MM.1S (cell line): ENCODE measurements around the gene IFT74.

ENCODE experiments used
- DNase-seq: peaks from one replicate; pipeline ENCODE4 v3.0.0-alpha.2; 2015
- H2AFZ ChIP-seq: fragments of 300-600 bp; sonication (generic); 2 replicates; pipeline ENCODE4 v1.6.0; 2016; ENCODE audit warnings: antibody characterized with exemption, low read length
- H3F3A ChIP-seq: fragments of 300-600 bp; sonication (generic); 2 replicates; pipeline ENCODE4 v1.6.1; 2016; ENCODE audit warnings: mild to moderate bottlenecking, antibody characterized with exemption, low read length, moderate library complexity, mixed read lengths; ENCODE audit not compliant: insufficient read depth
- H3K27ac ChIP-seq: fragments of 300-600 bp; sonication (generic); 2 replicates; pipeline ENCODE4 v1.5.1; 2016; ENCODE audit warnings: mild to moderate bottlenecking, low read length
- H3K27me3 ChIP-seq: fragments of 300-600 bp; sonication (generic); replicated peaks from 2 replicates; pipeline ENCODE4 v1.6.0; 2016; ENCODE audit warnings: low read length; ENCODE audit not compliant: insufficient read depth
- H3K36me3 ChIP-seq: fragments of 300-600 bp; sonication (generic); replicated peaks from 2 replicates; pipeline ENCODE4 v1.6.1; 2016; ENCODE audit warnings: mild to moderate bottlenecking, low read length, mixed read lengths; ENCODE audit not compliant: insufficient read depth
- H3K4me1 ChIP-seq: fragments of 300-600 bp; sonication (generic); 2 replicates; pipeline ENCODE4 v1.6.1; 2016; ENCODE audit warnings: low read length, mixed read lengths
- H3K4me2 ChIP-seq: fragments of 300-600 bp; sonication (generic); 2 replicates; pipeline ENCODE4 v1.6.0; 2016; ENCODE audit warnings: low read depth, low read length
- H3K4me3 ChIP-seq: fragments of 300-600 bp; sonication (generic); 2 replicates; pipeline ENCODE4 v1.5.1; 2016; ENCODE audit warnings: low read length, mixed read lengths
- H3K79me2 ChIP-seq: fragments of 300-600 bp; sonication (generic); 2 replicates; pipeline ENCODE4 v1.6.1; 2016; ENCODE audit warnings: mixed run types, low read length, mixed read lengths
- H3K9ac ChIP-seq: fragments of 300-600 bp; sonication (generic); 2 replicates; pipeline ENCODE4 v1.6.1; 2016; ENCODE audit warnings: low read length, mixed read lengths
- H3K9me2 ChIP-seq: fragments of 300-600 bp; sonication (generic); replicated peaks from 2 replicates; pipeline ENCODE4 v1.6.1; 2016; ENCODE audit warnings: mild to moderate bottlenecking, low read length, mixed read lengths; ENCODE audit not compliant: insufficient read depth
- H3K9me3 ChIP-seq: fragments of 300-600 bp; sonication (generic); replicated peaks from 2 replicates; pipeline ENCODE4 v1.6.1; 2016; ENCODE audit warnings: mild to moderate bottlenecking, low read length, mixed read lengths; ENCODE audit not compliant: insufficient read depth
- H4K20me1 ChIP-seq: fragments of 300-600 bp; sonication (generic); 2 replicates; pipeline ENCODE4 v1.6.1; 2016; ENCODE audit warnings: mild to moderate bottlenecking, low read length, moderate library complexity, mixed read lengths; ENCODE audit not compliant: insufficient read depth
- CTCF ChIP-seq: fragments of 300-600 bp; sonication (generic); IDR thresholded peaks from 2 replicates; pipeline ENCODE4 v1.5.1; 2016; ENCODE audit warnings: antibody characterized with exemption, low read length, mixed read lengths
- EZH2 ChIP-seq: fragments of 300-600 bp; sonication (generic); optimal IDR thresholded peaks from 2 replicates; pipeline ENCODE3; 2017; ENCODE audit warnings: low read depth, mild to moderate bottlenecking, antibody characterized with exemption, low read length, mixed read lengths
- EZH2phosphoT487 ChIP-seq: fragments of 300-600 bp; sonication (generic); IDR thresholded peaks from 2 replicates; pipeline ENCODE4 v1.6.1; 2018; ENCODE audit warnings: antibody characterized with exemption, low read length

The IFT74 gene

DNA sequence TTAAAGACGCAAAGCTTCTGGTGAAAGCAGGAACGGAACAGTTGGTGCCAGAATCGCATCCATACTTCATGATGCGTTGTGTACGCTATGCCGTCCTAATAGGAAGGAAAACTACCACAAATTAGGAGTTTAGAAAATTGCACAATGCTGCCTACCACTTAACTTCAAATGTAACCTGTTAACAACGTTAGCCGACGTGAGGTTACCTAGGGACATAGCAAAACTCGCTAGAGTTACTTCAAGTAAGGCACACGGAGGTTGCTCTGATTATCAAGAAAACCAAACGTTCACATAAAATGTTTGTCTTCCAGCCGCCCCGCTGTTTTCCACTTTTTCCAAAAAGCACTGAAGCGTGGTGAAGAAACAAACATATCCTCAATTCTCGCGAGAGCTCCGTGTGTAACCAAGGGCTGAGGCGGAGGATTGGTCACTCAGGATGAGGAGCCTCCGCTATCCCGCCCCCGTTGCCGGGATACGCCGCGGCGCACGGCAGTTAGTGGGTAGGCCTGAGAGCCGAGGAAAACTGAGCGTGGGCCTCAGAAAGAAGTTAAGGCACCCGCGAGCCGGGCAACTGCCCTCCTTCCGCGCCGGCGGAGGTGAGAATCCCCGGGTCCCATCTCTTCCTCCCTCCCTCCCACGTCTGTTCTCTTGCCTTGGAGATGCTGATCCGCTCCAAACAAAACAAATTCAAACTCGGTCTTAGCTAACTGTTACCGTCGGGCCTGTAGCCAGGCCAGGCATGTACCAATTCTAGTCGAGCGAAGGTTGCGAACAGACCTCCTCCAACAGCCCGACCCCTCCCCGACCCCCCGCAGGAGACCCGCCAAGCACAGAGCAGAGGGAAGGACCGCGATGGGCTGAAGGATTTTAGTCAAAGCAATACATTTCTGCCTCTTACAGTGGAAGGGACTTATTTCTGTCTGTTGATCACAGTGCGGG lies at the start of gene IFT74:
Gene IFT74, plus strand, starts transcription at position 492 of the 939 bp plus-strand sequence. CDS start 5,556 bp downstream, outside the sequence.
- Histone ChIP-seq H3K9me3 (no peaks in the 10 kb centered on the region), H3K36me3 (no peaks in the 10 kb centered on the region), H3K4me3 (peak within 1 kb of the TSS; percentile 72), H3K27me3 (no peaks in the 10 kb centered on the region), H4K20me1 (no peaks in the 10 kb centered on the region), H3K4me2 (peak within 1 kb of the TSS; percentile 86), H3K4me1 (no peaks in the 10 kb centered on the region), H3F3A (no peaks in the 10 kb centered on the region), H3K27ac (peak within 1 kb of the TSS; percentile 68; the same call in 1 of the 2 replicates), H3K79me2 (peaks cover 6% of the 10 kb centered on the region), H2AFZ (peak within 1 kb of the TSS; percentile 87), H3K9me2 (no peaks in the 10 kb centered on the region), H3K9ac (peak within 1 kb of the TSS; percentile 75)
- DNase-seq = peak; percentile 94
- TF ChIP-seq EZH2 (no peak), EZH2phosphoT487 (no peak), CTCF (no peak)

DNA sequence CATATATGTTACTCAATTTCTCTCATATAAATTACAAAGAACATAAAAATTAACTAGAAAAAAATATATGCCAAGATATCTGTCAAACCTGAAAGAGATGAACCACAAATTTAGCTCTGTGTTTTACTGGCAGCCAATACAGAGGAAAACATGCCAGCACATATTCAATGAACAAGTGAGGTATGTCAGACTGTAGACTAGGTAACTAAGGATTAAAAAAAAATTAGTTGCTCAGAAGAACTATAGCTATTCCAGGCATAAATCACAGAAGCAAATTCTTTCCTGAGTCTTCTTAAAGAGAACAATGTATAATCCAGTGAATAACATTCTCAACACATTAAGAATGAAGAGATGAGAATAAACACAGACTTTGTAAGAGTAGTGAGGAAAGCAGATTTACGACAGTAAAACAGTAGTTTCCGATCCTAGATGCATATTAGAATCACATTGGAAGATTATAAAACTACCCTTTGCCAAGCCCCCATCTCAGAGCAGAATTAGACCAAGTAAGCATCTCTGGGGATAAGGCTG lies 43.0 kb upstream of the IFT74 start:
- Histone ChIP-seq H3F3A (no peaks in the 10 kb centered on the region; the same call in 1 of the 2 replicates), H3K9me3 (no peaks in the 10 kb centered on the region), H2AFZ (no peak overlapping the region), H3K4me2 (no peak overlapping the region), H3K27ac (no peak overlapping the region), H3K9ac (no peak overlapping the region), H3K4me3 (no peak overlapping the region), H3K36me3 (no peaks in the 10 kb centered on the region), H3K27me3 (no peaks in the 10 kb centered on the region), H3K4me1 (no peaks in the 10 kb centered on the region), H4K20me1 (no peaks in the 10 kb centered on the region), H3K9me2 (no peaks in the 10 kb centered on the region), H3K79me2 (no peaks in the 10 kb centered on the region)
- no peak for DNase-seq
- TF ChIP-seq EZH2phosphoT487 = no peak
- TF ChIP-seq EZH2 = no peak
- TF ChIP-seq CTCF = no peak

- Histone ChIP-seq H3K9me3 (no peaks in the 10 kb centered on the region), H2AFZ (no peak overlapping the region), H3K4me3 (no peak overlapping the region), H3K27me3 (no peaks in the 10 kb centered on the region), H3K9me2 (no peaks in the 10 kb centered on the region), H3K36me3 (no peaks in the 10 kb centered on the region), H3K4me1 (no peaks in the 10 kb centered on the region), H3K27ac (no peak overlapping the region), H4K20me1 (no peaks in the 10 kb centered on the region), H3K4me2 (no peak overlapping the region), H3F3A (no peaks in the 10 kb centered on the region; the same call in 1 of the 2 replicates), H3K9ac (no peak overlapping the region), H3K79me2 (no peaks in the 10 kb centered on the region)
- TF ChIP-seq CTCF = no peak
- no peak for TF ChIP-seq EZH2phosphoT487
- TF ChIP-seq EZH2 = no peak
- DNase-seq = no peak
Measured at GRCh38 chr9:26919698-26920097, 36.5 kb upstream of the IFT74 start.
